ENCODE results near the gene WTIP.

DNA sequence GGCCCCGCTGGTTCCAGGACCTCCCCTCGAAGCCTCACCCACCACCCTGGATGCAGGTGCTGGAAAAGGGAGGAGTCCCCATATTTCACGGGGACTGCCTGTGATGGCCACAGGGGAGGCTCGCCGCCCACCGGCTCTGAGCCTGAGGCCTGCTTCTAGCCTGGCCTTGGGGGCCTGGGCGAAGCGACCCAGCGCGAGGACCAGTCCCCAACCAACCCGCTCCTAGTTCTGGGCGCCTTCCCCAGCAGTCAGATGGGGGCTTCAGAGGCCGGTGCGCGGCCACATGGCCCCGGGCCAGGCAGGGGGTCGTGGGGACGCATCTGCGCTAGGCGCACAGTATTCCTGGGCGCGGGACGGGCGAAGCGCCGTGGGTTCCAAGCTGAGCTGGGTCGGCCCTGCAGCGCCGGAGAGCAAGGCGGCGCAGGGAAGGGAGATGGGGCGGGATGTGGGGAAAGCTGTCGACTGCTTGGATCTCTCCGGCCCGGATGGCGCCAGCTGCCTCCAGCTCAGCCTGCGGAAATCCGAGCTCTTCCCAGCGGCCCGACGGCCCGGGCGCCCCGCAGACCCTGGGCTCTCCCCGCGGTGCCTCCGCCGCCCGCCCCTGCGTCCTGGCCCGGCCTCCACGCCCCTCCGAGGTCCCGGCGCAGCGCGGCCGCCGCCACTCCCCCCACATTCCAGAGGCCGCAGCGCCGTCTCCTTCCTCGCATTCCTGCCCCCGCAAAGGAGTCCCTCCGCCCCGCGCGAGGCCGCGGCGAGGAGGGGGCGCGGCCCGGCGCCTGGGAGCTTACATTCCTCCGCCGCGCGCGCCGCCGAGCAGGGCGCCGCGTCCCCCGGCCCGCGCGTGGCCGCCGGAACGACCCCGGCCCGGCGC, at the start of gene WTIP:
- TF ChIP-seq, protein P1, sequence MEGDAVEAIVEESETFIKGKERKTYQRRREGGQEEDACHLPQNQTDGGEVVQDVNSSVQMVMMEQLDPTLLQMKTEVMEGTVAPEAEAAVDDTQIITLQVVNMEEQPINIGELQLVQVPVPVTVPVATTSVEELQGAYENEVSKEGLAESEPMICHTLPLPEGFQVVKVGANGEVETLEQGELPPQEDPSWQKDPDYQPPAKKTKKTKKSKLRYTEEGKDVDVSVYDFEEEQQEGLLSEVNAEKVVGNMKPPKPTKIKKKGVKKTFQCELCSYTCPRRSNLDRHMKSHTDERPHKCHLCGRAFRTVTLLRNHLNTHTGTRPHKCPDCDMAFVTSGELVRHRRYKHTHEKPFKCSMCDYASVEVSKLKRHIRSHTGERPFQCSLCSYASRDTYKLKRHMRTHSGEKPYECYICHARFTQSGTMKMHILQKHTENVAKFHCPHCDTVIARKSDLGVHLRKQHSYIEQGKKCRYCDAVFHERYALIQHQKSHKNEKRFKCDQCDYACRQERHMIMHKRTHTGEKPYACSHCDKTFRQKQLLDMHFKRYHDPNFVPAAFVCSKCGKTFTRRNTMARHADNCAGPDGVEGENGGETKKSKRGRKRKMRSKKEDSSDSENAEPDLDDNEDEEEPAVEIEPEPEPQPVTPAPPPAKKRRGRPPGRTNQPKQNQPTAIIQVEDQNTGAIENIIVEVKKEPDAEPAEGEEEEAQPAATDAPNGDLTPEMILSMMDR (IDR thresholded peaks at IDR 0.05), result no peak
- TF ChIP-seq POLR2A (IDR thresholded peaks at IDR 0.05), result no peak

All from thyroid gland (tissue), 4 donors.